ENCODE results near the gene ESR1.

The ESR1 gene

DNA sequence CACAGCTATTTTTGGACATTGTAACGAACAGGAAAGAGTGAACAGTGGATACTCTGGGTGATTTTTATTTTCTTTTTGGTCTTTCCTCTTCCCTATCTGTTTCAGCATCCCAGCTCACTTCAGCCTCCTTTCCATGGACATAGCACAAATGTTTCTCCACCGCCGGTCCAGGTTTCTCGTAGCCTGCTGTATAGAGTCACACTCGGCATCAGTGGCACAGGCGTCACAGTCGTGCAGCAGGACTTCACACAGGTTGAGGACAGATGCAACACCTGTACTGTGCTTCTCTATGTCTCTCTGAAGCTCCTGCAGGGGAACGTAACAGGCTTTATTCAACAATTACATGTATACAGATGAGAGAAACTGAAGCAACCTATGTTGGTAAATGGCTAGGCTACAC lies 348.3 kb downstream of the ESR1 start:
- H3K36me3 Mint-ChIP-seq = peaks cover 26% of the 10 kb centered on the region
- ATAC-seq (ENCODE audit: low read depth) = no peak

DNA sequence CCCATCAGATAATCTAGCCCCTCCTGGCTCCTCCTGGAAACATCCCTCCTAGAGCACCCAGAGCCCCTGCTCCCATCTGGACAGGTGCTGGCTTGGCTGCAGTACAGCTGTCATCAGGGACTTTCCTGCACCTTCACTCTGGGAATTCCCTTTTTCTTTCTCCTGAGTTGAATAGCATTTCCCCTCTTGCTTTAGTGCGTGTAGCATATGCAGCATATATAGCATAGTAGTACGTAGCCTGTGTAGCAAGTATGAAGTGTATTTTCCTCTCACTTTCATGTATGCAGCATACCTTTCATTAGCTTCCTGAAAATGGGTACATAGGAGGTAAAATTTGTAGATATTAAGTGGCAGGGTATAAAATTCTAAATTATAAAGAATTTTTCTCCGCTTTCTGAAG lies 352.9 kb downstream of the ESR1 start:
- Mint-ChIP-seq H3K4me1 (peaks cover 4% of the 10 kb centered on the region), H3K27ac (peak overlapping the region; percentile 91), H3K27me3 (no peaks in the 10 kb centered on the region), H3K4me3 (no peak overlapping the region), H3K9me3 (no peaks in the 10 kb centered on the region), H3K36me3 (peaks cover 29% of the 10 kb centered on the region)
- no peak for DNase-seq (ENCODE audit: low spot score in 2 of 2)
- peak; percentile 94 for ATAC-seq (ENCODE audit: low read depth)

More for the DNA sequence above, 348.3 kb downstream of the ESR1 start:
- H3K27ac Mint-ChIP-seq = no peak overlapping the region
- H3K9me3 Mint-ChIP-seq = no peaks in the 10 kb centered on the region
- DNase-seq (ENCODE audit: low spot score in 2 of 2) = no peak
- H3K4me3 Mint-ChIP-seq = no peak overlapping the region
- H3K27me3 Mint-ChIP-seq = no peaks in the 10 kb centered on the region
- H3K4me1 Mint-ChIP-seq = no peaks in the 10 kb centered on the region

DNA sequence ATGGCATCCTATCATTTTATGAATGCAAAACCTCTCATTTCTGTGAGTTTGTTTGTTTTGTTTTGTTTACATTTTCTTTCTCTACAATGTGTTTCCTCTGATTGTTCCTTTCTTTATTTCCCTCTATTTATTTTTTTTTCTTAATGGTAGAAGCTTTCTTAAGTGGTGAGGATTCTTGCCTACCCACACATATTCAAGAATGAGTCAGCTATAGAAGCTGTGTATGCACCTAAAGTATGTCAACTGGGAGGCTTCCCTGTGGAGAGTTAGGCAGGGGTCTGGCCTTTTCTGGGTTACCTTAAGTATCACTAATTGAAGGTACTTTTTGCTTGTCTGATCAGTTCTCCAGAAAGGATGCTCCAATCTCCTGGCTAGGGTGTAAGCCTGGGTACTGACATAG lies 354.0 kb downstream of the ESR1 start:
- ATAC-seq (ENCODE audit: low read depth) (no peak), DNase-seq (ENCODE audit: low spot score in 2 of 2) (no peak)
- no peaks in the 10 kb centered on the region for H3K9me3 Mint-ChIP-seq
- no peak overlapping the region for H3K4me3 Mint-ChIP-seq
- peak overlapping the region; percentile 56 for H3K27ac Mint-ChIP-seq
- H3K4me1 Mint-ChIP-seq = peaks cover 4% of the 10 kb centered on the region
- peaks cover 27% of the 10 kb centered on the region for H3K36me3 Mint-ChIP-seq
- no peaks in the 10 kb centered on the region for H3K27me3 Mint-ChIP-seq

DNA sequence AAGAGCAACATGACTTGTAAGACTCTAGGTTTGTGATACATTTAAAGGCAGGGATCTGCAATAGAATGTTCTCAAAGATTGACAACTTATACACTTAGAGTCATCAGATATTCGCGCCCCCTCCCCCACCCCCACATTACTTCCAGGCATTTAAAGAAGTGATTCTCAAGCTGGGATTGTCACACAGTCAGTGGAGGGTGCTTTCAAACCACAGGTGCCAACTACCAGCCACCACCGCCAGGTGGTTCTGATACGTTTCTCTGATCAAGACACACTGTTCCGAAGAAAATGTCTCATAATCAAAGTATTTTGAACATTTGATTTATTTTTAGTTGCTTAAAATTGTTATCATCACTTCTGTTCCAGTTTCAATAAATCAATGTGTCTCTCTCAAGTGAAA lies 357.5 kb downstream of the ESR1 start:
- peaks cover 9% of the 10 kb centered on the region for H3K4me1 Mint-ChIP-seq
- no peaks in the 10 kb centered on the region for H3K27me3 Mint-ChIP-seq
- DNase-seq (ENCODE audit: low spot score in 2 of 2) (no peak), ATAC-seq (ENCODE audit: low read depth) (no peak)
- H3K36me3 Mint-ChIP-seq = peaks cover 30% of the 10 kb centered on the region
- H3K4me3 Mint-ChIP-seq = no peak overlapping the region
- H3K9me3 Mint-ChIP-seq = no peaks in the 10 kb centered on the region
- H3K27ac Mint-ChIP-seq = no peak overlapping the region

DNA sequence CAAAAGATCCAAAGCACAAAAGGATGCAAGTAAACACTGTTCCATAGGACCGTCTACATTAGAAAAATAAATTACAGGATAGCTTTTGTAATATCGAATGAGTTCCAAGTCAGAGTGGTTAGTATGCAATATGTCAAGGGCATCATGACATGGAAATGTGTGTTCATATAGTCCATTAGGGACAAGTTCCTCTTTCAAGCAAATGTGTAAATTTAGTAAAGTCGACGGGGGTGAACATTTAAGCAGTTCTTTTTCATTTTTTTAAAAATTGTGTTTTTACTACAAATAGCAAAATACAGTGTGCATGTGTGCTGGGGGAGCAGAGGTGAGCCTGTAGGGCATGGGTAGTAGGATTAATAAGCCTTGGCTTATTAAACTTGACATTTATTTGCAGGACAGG lies 359.0 kb downstream of the ESR1 start:
- DNase-seq (ENCODE audit: low spot score in 2 of 2) (no peak), ATAC-seq (ENCODE audit: low read depth) (no peak)
- Mint-ChIP-seq H3K4me1 (peaks cover 18% of the 10 kb centered on the region), H3K36me3 (peaks cover 39% of the 10 kb centered on the region), H3K27me3 (no peaks in the 10 kb centered on the region), H3K9me3 (peaks cover 6% of the 10 kb centered on the region), H3K4me3 (no peak overlapping the region), H3K27ac (peak overlapping the region; percentile 73)

DNA sequence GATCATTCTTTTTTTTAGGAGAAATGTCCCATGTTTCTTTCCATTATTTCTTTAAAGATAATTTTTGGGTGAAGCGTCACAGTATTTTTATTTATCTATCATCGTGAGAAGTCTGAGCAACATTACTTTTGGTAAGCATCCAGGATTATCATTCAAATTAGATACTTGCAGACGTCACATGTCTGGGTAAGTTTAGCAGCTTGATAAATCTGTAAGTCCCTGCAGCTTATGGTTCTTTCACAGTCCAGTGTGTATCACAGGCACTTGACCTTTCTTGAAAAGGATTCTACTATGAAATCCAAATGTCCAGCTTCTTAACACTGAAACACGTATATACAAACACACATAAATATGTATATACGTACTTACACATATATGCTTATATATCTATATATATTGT lies 359.4 kb downstream of the ESR1 start:
- peaks cover 40% of the 10 kb centered on the region for H3K36me3 Mint-ChIP-seq
- H3K27me3 Mint-ChIP-seq = no peaks in the 10 kb centered on the region
- no peak overlapping the region for H3K4me3 Mint-ChIP-seq
- peaks cover 6% of the 10 kb centered on the region for H3K9me3 Mint-ChIP-seq
- peaks cover 19% of the 10 kb centered on the region for H3K4me1 Mint-ChIP-seq
- ATAC-seq (ENCODE audit: low read depth) (no peak), DNase-seq (ENCODE audit: low spot score in 2 of 2) (no peak)
- peak overlapping the region; percentile 73 for H3K27ac Mint-ChIP-seq

DNA sequence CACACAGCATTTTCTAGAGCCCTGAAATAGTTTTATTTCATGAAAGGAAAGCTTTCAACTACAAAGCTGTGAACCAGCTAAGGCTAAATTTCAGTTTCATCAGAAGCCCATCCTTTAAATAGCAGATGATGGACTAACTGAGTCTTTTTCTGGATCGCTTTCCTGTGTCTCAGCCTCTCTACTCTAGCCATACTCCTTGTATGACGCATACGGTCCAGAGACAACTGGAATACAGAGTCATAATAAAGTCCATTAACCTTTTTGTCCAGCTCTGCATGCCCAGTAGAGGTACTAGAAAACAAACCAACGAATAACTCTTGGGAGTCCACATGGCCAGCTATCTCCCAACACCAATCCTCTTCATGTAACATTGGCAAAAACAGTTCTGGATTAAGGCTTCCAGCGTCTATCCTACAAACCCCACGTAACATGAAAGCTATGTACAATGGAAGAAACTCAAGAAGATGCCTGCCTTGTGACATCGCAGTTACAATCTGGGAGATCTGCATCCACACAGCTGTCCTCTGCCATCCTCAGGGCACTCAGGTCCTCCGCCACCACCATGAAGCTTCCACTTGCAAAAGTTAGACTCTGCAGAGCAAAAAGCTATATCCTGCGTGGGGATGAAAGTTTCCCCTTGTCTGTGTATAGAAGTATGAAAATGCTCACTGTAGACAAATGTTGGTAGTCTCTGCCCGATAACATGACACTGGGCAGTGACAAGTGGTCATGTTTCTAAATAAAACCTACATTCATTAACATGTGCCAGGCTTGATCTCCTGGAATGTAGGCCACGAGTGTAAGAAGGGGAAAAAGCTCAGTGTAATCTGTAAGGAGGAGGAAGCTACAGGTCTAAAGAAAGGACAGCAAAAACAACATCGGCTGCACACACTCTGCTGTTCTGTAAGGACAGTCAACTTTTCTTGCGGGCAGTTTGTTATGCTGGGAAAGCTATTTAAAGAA lies 360.4 kb downstream of the ESR1 start:
- H3K4me3 Mint-ChIP-seq = peak overlapping the region; percentile 67
- peak overlapping the region; percentile 86 for H3K27ac Mint-ChIP-seq
- peaks cover 6% of the 10 kb centered on the region for H3K9me3 Mint-ChIP-seq
- no peaks in the 10 kb centered on the region for H3K27me3 Mint-ChIP-seq
- DNase-seq (ENCODE audit: low spot score in 2 of 2) (no peak), ATAC-seq (ENCODE audit: low read depth) (peak; percentile 12)
- peaks cover 40% of the 10 kb centered on the region for H3K36me3 Mint-ChIP-seq
- peaks cover 18% of the 10 kb centered on the region for H3K4me1 Mint-ChIP-seq

DNA sequence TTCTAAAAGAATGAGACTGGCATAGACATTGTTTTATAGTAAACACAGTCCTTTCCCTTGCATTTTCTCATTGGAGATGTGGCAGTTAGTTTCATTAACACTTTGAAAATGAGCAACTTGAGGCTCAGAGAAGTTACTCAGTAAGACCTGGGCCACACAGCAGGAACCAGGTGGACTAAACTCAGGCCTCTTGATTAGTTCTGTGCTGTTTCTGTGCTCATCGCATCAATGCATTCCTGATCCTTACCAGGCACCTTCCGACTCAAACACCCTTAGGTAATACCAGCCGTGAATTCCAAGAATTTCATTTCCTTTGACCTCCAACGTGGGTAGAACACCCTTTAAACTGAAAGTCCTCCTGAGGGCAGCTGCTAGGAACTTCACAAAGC lies 362.8 kb downstream of the ESR1 start:
- Mint-ChIP-seq H3K36me3 (peaks cover 44% of the 10 kb centered on the region), H3K27ac (peak overlapping the region; percentile 90), H3K9me3 (peaks cover 6% of the 10 kb centered on the region), H3K4me1 (peaks cover 18% of the 10 kb centered on the region), H3K4me3 (no peak overlapping the region), H3K27me3 (no peaks in the 10 kb centered on the region)
- DNase-seq (ENCODE audit: low spot score in 2 of 2) = no peak
- no peak for ATAC-seq (ENCODE audit: low read depth)

DNA sequence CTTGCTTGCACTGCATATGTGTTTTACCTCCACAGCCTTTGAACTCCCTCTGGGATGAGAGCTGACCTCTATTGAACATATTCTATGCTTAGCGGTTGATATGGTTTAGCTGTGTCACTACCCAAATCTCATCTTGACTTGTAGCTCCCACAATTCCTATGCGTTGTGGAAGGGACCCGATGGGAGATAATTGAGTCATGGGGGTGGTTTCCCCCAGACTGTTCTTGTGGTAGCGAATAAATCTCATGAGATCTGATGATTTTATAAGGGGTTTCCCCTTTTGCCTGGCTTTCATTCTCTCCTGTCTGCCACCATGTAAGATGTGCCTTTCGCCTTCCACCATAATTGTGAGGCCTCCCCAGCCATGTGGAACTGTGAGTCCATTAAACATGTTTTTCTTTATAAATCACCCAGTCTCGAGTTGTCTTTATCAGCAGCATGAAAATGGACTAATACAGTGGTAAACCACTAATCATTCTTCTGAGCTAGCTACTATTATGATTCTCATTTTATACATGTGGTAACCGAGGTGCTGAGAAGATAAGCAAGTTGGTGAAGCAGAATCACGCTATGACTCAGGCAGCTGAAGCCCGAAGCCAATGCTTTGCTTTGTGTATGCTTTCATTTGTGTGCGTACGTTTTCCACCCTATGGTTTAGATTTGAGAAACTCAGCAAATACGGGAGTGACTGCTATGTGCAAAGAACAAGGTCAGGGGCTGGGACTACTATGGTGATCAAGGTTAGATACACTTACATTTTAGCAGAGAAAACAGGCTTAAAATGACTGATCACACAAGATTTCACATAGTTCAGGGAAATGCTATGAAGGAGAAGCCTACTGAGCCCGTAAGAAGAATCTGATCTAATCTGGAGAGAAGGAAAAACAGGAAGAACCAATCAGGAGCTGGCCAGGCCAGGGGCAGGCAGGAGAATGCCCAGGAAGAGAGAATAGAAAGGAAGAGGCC lies 363.5 kb downstream of the ESR1 start:
- H3K4me3 Mint-ChIP-seq = peak overlapping the region; percentile 9
- peaks cover 46% of the 10 kb centered on the region for H3K36me3 Mint-ChIP-seq
- ATAC-seq (ENCODE audit: low read depth) (peak; percentile 56), DNase-seq (ENCODE audit: low spot score in 2 of 2) (no peak)
- no peaks in the 10 kb centered on the region for H3K27me3 Mint-ChIP-seq
- peaks cover 6% of the 10 kb centered on the region for H3K9me3 Mint-ChIP-seq
- H3K4me1 Mint-ChIP-seq = peaks cover 18% of the 10 kb centered on the region
- H3K27ac Mint-ChIP-seq = peak overlapping the region; percentile 90

DNA sequence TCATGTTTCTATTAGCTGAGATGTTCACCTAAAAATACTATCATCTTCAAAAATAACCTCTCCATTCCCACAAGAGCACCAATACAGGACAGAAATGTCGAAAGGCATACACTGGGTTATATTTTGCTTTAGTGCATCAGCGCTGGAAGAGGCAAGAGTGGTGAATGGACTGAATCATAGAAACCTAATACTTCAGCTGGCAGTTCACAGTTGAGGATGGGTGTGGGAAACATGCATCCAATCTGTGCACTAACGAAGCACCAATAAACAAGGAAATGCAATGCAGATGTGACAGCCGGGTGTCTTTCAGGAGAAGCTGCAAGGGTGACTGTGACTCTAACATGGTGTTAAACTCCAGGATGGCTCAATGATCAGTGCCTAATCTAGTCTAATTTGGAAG lies 365.8 kb downstream of the ESR1 start:
- peaks cover 15% of the 10 kb centered on the region for H3K4me1 Mint-ChIP-seq
- H3K27me3 Mint-ChIP-seq = no peaks in the 10 kb centered on the region
- peak overlapping the region; percentile 35 for H3K27ac Mint-ChIP-seq
- peaks cover 44% of the 10 kb centered on the region for H3K36me3 Mint-ChIP-seq
- DNase-seq (ENCODE audit: low spot score in 2 of 2) = no peak
- H3K4me3 Mint-ChIP-seq = no peak overlapping the region
- H3K9me3 Mint-ChIP-seq = peaks cover 6% of the 10 kb centered on the region
- no peak for ATAC-seq (ENCODE audit: low read depth)

DNA sequence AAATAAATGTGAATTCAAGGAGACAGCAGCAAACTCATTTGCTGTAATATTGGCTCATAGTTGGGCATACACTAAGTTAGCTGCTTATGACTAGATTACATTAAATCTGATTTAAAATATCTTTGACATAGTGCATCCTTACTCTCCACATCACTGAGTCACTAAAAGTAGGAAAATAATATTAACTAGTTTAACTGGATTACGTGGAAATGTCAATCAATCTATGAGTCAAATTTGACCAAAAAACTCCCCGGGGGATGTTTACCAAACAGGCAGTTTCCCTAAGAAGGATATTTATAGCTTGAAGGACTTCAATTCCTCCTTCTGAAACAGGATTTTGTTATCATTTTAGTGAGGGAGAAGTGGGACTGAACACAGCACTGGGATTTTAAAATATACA lies 366.5 kb downstream of the ESR1 start:
- Mint-ChIP-seq H3K4me3 (no peak overlapping the region), H3K27ac (no peak overlapping the region), H3K4me1 (peaks cover 12% of the 10 kb centered on the region), H3K9me3 (peaks cover 6% of the 10 kb centered on the region), H3K27me3 (no peaks in the 10 kb centered on the region), H3K36me3 (peaks cover 44% of the 10 kb centered on the region)
- DNase-seq (ENCODE audit: low spot score in 2 of 2) (no peak), ATAC-seq (ENCODE audit: low read depth) (no peak)

DNA sequence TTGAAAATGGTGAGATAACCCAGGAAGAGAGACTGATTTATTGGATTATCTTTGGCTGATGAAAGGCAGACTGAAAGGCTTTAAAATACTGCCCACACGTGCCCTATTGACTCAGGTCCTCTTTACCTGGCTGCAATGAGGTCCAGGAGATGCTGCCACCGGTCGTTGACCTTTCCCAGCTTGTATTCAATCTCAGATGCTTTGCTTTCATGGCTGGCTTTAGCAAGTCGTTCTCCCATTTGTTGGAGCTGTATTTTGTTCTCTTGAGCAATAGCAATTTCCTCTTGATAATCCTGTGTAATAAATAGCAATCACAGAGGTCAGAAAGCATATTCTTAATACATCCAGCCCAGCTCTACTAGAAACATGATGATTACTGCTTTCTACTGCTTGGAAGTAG lies 368.8 kb downstream of the ESR1 start:
- Mint-ChIP-seq H3K36me3 (peaks cover 41% of the 10 kb centered on the region), H3K4me1 (peaks cover 11% of the 10 kb centered on the region), H3K27me3 (no peaks in the 10 kb centered on the region), H3K4me3 (no peak overlapping the region), H3K9me3 (peaks cover 2% of the 10 kb centered on the region), H3K27ac (no peak overlapping the region)
- ATAC-seq (ENCODE audit: low read depth) (no peak), DNase-seq (ENCODE audit: low spot score in 2 of 2) (no peak)

All from memory B cell (primary cell).